Measurements from ENCODE around the gene ITM2B. TPM values are rescaled to one million over a fixed set of nuclear protein-coding genes. Genes with fewer than 3 reads are reported as not detected.

The ITM2B gene
- polyA plus RNA-seq, 1 donor from 2014 or later, result 538 TPM

- H3K9me3 Mint-ChIP-seq, result no peaks in the 10 kb centered on the region
- H3K36me3 Mint-ChIP-seq, result peaks cover 27% of the 10 kb centered on the region
- no peak overlapping the region for H3K27ac Mint-ChIP-seq
- H3K4me3 Mint-ChIP-seq, result no peak overlapping the region
- peaks cover 1% of the 10 kb centered on the region for H3K27me3 Mint-ChIP-seq
- peaks cover 28 to 40% (median 33%) of the 10 kb centered on the region in 3 donors for H3K4me1 Mint-ChIP-seq
Measured at GRCh38 chr13:48260970-48261369, 28.0 kb downstream of the ITM2B start.

- H3K4me1 Mint-ChIP-seq, result peaks cover 38 to 47% (median 43%) of the 10 kb centered on the region in 3 donors
- peak overlapping the region in 2 of 4 donors; percentile 48 to 81 for H3K4me3 Mint-ChIP-seq
- H3K9me3 Mint-ChIP-seq, result no peaks in the 10 kb centered on the region
- peak overlapping the region in 2 of 3 donors; percentile 44 to 48 for H3K27ac Mint-ChIP-seq
- peaks cover 25% of the 10 kb centered on the region for H3K36me3 Mint-ChIP-seq
- H3K27me3 Mint-ChIP-seq, result peaks cover 1% of the 10 kb centered on the region
Measured at GRCh38 chr13:48263196-48263595, 30.2 kb downstream of the ITM2B start.

GRCh38 chr13:48264058-48264457 is 31.1 kb downstream of the ITM2B start:
- Mint-ChIP-seq H3K36me3 (peaks cover 28% of the 10 kb centered on the region), H3K9me3 (no peaks in the 10 kb centered on the region), H3K27ac (peak overlapping the region in 2 of 3 donors; percentile 44 to 75), H3K4me3 (peak overlapping the region in 3 of 4 donors; percentile 10 to 81 (median 73)), H3K27me3 (peaks cover 1% of the 10 kb centered on the region), H3K4me1 (peaks cover 40 to 47% (median 43%) of the 10 kb centered on the region in 3 donors)

- Mint-ChIP-seq H3K9me3 (no peaks in the 10 kb centered on the region), H3K4me1 (peaks cover 41 to 47% (median 43%) of the 10 kb centered on the region in 3 donors), H3K36me3 (peaks cover 30% of the 10 kb centered on the region)
Measured at GRCh38 chr13:48265217-48265815, 32.3 kb downstream of the ITM2B start.

GRCh38 chr13:48266150-48266549 is 33.1 kb downstream of the ITM2B start:
- H3K9me3 Mint-ChIP-seq, result no peaks in the 10 kb centered on the region
- H3K4me3 Mint-ChIP-seq, result peak overlapping the region in 3 of 4 donors; percentile 14 to 73 (median 20)
- peaks cover 28% of the 10 kb centered on the region for H3K36me3 Mint-ChIP-seq
- peak overlapping the region in 2 of 3 donors; percentile 48 to 55 for H3K27ac Mint-ChIP-seq
- peaks cover 1% of the 10 kb centered on the region for H3K27me3 Mint-ChIP-seq
- peaks cover 41 to 47% (median 43%) of the 10 kb centered on the region in 3 donors for H3K4me1 Mint-ChIP-seq

More at GRCh38 chr13:48265217-48265815, 32.3 kb downstream of the ITM2B start:
- peak overlapping the region; percentile 39 to 91 (median 52) for H3K27ac Mint-ChIP-seq
- H3K4me3 Mint-ChIP-seq, result peak overlapping the region; percentile 39 to 91 (median 78)
- H3K27me3 Mint-ChIP-seq, result peaks cover 1% of the 10 kb centered on the region

- peak overlapping the region in 1 of 4 donors; percentile 20 for H3K4me3 Mint-ChIP-seq
- peak overlapping the region in 1 of 3 donors; percentile 61 for H3K27ac Mint-ChIP-seq
- H3K36me3 Mint-ChIP-seq, result peaks cover 26% of the 10 kb centered on the region
- peaks cover 1% of the 10 kb centered on the region for H3K27me3 Mint-ChIP-seq
- peaks cover 41 to 47% (median 43%) of the 10 kb centered on the region in 3 donors for H3K4me1 Mint-ChIP-seq
- H3K9me3 Mint-ChIP-seq, result no peaks in the 10 kb centered on the region
Measured at GRCh38 chr13:48266701-48267639, 34.0 kb downstream of the ITM2B start.

GRCh38 chr13:48268019-48268418 is 35.0 kb downstream of the ITM2B start:
- H3K4me3 Mint-ChIP-seq, result no peak overlapping the region
- H3K36me3 Mint-ChIP-seq, result peaks cover 17% of the 10 kb centered on the region
- H3K27ac Mint-ChIP-seq, result no peak overlapping the region
- H3K4me1 Mint-ChIP-seq, result peaks cover 35 to 40% (median 37%) of the 10 kb centered on the region in 3 donors
- H3K27me3 Mint-ChIP-seq, result peaks cover 1% of the 10 kb centered on the region
- no peaks in the 10 kb centered on the region for H3K9me3 Mint-ChIP-seq

GRCh38 chr13:48273346-48273745 is 40.3 kb downstream of the ITM2B start:
- Mint-ChIP-seq H3K4me1 (peaks cover 0 to 3% (median 2%) of the 10 kb centered on the region in 3 donors), H3K9me3 (no peaks in the 10 kb centered on the region), H3K27me3 (no peaks in the 10 kb centered on the region), H3K36me3 (peaks cover 15% of the 10 kb centered on the region), H3K4me3 (no peak overlapping the region), H3K27ac (no peak overlapping the region)

GRCh38 chr13:48275507-48275906 is 42.5 kb downstream of the ITM2B start:
- no peak overlapping the region for H3K4me3 Mint-ChIP-seq
- H3K4me1 Mint-ChIP-seq, result peaks cover 0 to 3% (median 0%) of the 10 kb centered on the region in 3 donors
- peaks cover 2% of the 10 kb centered on the region for H3K36me3 Mint-ChIP-seq
- H3K27me3 Mint-ChIP-seq, result no peaks in the 10 kb centered on the region
- no peaks in the 10 kb centered on the region for H3K9me3 Mint-ChIP-seq
- no peak overlapping the region for H3K27ac Mint-ChIP-seq

GRCh38 chr13:48278806-48279205 is 45.8 kb downstream of the ITM2B start:
- no peaks in the 10 kb centered on the region for H3K27me3 Mint-ChIP-seq
- no peak overlapping the region for H3K4me3 Mint-ChIP-seq
- peaks cover 0 to 5% (median 0%) of the 10 kb centered on the region in 3 donors for H3K4me1 Mint-ChIP-seq
- no peaks in the 10 kb centered on the region for H3K36me3 Mint-ChIP-seq
- no peak overlapping the region for H3K27ac Mint-ChIP-seq
- H3K9me3 Mint-ChIP-seq, result no peaks in the 10 kb centered on the region

GRCh38 chr13:48281556-48281955 is 48.5 kb downstream of the ITM2B start:
- no peak overlapping the region for H3K27ac Mint-ChIP-seq
- peaks cover 7 to 16% (median 14%) of the 10 kb centered on the region in 3 donors for H3K4me1 Mint-ChIP-seq
- H3K27me3 Mint-ChIP-seq, result peaks cover 7% of the 10 kb centered on the region
- H3K9me3 Mint-ChIP-seq, result peaks cover 0 to 2% (median 0%) of the 10 kb centered on the region in 3 donors
- H3K36me3 Mint-ChIP-seq, result no peaks in the 10 kb centered on the region
- H3K4me3 Mint-ChIP-seq, result no peak overlapping the region

GRCh38 chr13:48291730-48292129 is 58.7 kb downstream of the ITM2B start:
- no peaks in the 10 kb centered on the region for H3K9me3 Mint-ChIP-seq
- peaks cover 3% of the 10 kb centered on the region for H3K36me3 Mint-ChIP-seq
- peaks cover 2% of the 10 kb centered on the region for H3K27me3 Mint-ChIP-seq
- no peak overlapping the region for H3K27ac Mint-ChIP-seq
- H3K4me3 Mint-ChIP-seq, result no peak overlapping the region
- H3K4me1 Mint-ChIP-seq, result peaks cover 15 to 16% (median 16%) of the 10 kb centered on the region in 3 donors

- Mint-ChIP-seq H3K9me3 (peaks cover 0 to 1% (median 0%) of the 10 kb centered on the region in 3 donors), H3K27me3 (peaks cover 2% of the 10 kb centered on the region), H3K36me3 (peaks cover 3% of the 10 kb centered on the region), H3K27ac (no peak overlapping the region), H3K4me3 (no peak overlapping the region), H3K4me1 (peaks cover 8 to 11% (median 9%) of the 10 kb centered on the region in 3 donors)
Measured at GRCh38 chr13:48292650-48293049, 59.6 kb downstream of the ITM2B start.

- H3K27ac Mint-ChIP-seq, result peak overlapping the region in 1 of 3 donors; percentile 72
- no peak overlapping the region for H3K4me3 Mint-ChIP-seq
- peaks cover 0 to 3% (median 0%) of the 10 kb centered on the region in 3 donors for H3K9me3 Mint-ChIP-seq
- peaks cover 2% of the 10 kb centered on the region for H3K27me3 Mint-ChIP-seq
- peaks cover 3% of the 10 kb centered on the region for H3K36me3 Mint-ChIP-seq
- H3K4me1 Mint-ChIP-seq, result peaks cover 6 to 9% (median 8%) of the 10 kb centered on the region in 3 donors
Measured at GRCh38 chr13:48294653-48295052, 61.6 kb downstream of the ITM2B start.

GRCh38 chr13:48295271-48295670 is 62.3 kb downstream of the ITM2B start:
- Mint-ChIP-seq H3K4me1 (peaks cover 6 to 10% (median 9%) of the 10 kb centered on the region in 3 donors), H3K4me3 (no peak overlapping the region), H3K27ac (no peak overlapping the region), H3K27me3 (peaks cover 2% of the 10 kb centered on the region), H3K9me3 (peaks cover 0 to 3% (median 0%) of the 10 kb centered on the region in 3 donors), H3K36me3 (peaks cover 3% of the 10 kb centered on the region)
